ENCODE measurements around the gene POLR2E.

DNA sequence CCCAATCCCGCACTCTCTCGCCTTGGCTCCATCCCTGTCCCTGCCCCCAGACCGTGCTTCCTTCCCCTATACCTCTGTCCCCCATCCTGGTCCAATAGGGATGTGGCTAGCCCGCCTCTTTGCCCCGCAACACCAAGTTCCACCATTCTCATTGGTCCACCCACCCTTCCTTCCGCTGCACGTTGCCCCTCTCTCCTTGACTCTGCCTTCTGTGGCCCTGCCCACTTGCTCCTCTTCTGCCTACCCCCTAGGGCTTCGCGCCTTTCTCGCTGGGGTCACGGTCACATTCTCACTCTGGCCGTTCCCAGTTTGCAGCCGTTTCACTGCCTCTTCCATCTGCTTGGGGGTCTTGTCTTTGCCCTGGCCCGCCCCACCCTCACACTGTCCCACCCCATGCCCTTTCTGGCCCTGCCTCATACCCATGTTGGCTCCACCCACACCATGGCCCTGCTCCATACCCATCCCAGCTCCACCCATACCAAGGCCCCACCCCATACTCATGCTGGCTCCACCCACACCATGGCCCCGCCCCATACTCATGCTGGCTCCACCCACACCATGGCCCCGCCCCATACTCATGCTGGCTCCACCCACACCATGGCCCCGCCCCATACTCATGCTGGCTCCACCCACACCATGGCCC is 32.7 kb downstream of the POLR2E start:
- TF ChIP-seq, protein P1, sequence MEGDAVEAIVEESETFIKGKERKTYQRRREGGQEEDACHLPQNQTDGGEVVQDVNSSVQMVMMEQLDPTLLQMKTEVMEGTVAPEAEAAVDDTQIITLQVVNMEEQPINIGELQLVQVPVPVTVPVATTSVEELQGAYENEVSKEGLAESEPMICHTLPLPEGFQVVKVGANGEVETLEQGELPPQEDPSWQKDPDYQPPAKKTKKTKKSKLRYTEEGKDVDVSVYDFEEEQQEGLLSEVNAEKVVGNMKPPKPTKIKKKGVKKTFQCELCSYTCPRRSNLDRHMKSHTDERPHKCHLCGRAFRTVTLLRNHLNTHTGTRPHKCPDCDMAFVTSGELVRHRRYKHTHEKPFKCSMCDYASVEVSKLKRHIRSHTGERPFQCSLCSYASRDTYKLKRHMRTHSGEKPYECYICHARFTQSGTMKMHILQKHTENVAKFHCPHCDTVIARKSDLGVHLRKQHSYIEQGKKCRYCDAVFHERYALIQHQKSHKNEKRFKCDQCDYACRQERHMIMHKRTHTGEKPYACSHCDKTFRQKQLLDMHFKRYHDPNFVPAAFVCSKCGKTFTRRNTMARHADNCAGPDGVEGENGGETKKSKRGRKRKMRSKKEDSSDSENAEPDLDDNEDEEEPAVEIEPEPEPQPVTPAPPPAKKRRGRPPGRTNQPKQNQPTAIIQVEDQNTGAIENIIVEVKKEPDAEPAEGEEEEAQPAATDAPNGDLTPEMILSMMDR (IDR thresholded peaks at IDR 0.05; ENCODE audit: low read depth, low read length, missing input control), result no peak
- no peak for TF ChIP-seq GABPA (IDR thresholded peaks at IDR 0.05 in 1 of 2, conservative IDR thresholded peaks at IDR 0.05 in 1 of 2)
- TF ChIP-seq MAX (IDR thresholded peaks at IDR 0.05), result no peak
- no peak for TF ChIP-seq REST (IDR thresholded peaks at IDR 0.05)
- no peak for TF ChIP-seq TAF1 (conservative IDR thresholded peaks at IDR 0.05)
- TF ChIP-seq RAD21 (IDR thresholded peaks at IDR 0.05), result no peak
- TF ChIP-seq EGR1 (IDR thresholded peaks at IDR 0.05; ENCODE audit: low read depth in 2 of 2), result no peak
